8988T (cell line): ENCODE measurements around the gene PADI3.
"Not testable (repeated sequence)": the region's sequence is repeated elsewhere in the genome, so short reads cannot be mapped to it uniquely, and the experiment has no call there.

Experiments
- DNase-seq: peaks from one replicate; pipeline ENCODE4 v3.0.0; 2011

The PADI3 gene

GRCh38 chr1:17217607-17218006 lies 31.3 kb upstream of the PADI3 start:
- no peak for DNase-seq

DNA sequence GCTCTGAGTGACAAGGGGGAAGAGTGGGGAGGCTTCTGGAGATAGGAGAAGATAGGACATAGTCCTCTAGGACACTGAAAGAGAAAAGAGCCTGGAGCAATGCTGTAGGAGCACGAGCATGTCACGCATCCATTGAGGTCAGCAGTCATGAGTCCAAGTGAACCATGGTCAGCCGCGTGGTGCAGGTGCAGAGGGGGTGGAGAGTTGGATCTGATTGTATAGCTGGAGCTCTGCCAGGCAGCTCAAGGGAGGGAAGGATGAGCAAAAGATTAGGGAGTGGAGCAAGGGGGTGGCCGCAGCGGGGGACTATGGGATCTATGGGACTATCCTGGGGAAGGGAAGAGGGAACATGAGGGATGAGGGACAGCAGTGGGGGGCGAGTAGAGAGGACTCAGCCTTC lies 30.0 kb upstream of the PADI3 start:
- DNase-seq = no peak

GRCh38 chr1:17220287-17220686 lies 28.6 kb upstream of the PADI3 start:
- DNase-seq = no peak

GRCh38 chr1:17222557-17222956 lies 26.3 kb upstream of the PADI3 start:
- no peak for DNase-seq

DNA sequence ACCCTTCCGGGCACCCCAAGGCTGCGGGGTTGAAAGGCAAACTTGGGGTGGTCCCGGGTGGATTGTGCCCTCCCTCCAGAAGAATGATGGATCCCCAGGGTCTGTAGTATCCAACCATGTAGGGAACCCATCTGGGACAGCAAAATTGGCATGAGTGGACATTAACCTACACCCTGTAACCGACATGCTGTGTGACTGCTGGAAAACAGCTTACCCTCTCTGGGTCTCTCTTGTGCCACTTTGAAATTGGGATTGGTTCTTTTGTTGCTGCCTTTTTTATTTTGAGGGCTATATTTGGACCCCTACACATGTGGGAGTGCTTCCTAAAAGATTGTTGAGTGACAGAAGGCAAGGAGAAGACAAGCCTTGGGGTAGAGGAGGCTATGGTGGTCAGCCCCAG lies 24.5 kb upstream of the PADI3 start:
- DNase-seq = no peak

DNA sequence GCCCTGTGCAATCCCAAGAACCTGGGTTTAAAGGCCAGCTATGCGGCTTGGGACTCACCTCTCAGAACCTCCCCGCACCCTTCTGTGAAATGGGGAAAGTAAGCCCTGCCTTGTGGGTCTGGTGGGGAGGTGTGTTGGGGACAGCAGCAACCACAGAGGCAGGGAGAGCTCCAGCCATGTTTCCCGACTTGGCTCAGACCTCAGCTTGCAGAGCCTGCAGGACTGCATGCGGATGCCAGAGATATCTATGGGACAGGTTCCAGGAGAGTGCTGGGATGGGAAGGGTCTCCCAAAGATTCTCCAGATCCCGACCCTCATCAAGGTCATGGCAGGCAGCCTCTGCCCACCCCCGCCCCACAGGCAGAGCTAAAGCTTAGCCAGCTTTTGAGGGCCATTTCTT lies 23.8 kb upstream of the PADI3 start:
- DNase-seq = no peak

DNA sequence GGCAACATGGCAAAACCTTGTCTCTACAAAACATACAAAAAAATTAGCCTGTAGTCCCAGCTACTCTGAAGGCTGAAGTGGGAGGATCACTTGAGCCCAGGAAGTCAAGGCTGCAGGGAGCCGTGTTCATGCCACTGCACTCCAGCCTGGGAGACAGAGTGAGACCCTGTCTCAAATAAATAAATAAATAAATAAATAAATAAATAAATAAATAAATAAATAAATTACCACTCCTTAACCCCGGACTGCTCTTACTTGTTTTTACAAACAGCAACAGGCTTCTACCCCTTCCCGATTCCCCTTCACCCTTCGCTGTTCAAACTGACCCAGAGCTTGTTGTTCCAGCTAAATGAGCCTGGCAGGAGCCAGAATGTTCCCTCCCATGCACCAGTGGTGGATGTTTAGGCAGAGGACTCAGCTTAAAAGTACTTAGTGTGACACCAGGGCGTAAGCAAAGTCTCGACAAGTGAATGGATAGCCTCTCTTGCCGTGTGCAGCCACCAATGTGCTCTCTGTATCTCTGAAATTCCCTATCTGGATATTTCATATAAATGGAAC lies 21.5 kb upstream of the PADI3 start:
- DNase-seq = no peak

- no peak for DNase-seq
Observed at GRCh38 chr1:17228619-17229018, 20.3 kb upstream of the PADI3 start.

DNA sequence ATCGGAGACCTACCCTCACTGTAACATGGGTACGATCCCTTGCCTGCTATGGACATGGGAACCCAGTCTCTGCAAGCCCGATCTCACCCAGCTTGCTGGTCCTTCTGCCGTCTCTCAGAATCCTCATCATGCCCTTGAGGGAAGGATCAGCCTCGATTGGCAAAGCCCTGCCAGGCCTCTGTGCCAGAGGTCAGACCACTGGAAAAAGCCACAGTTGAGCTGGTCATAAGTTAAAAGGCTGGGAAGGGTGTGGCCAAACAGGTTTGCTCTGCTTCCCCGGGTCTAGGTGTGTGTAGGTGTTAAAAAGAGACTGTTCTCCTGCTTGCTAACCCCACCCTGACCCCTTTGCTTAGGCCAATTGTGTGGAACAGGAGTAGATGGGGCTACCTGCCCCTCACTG lies 19.5 kb upstream of the PADI3 start:
- DNase-seq = no peak

- no peak for DNase-seq
Observed at GRCh38 chr1:17230106-17230505, 18.8 kb upstream of the PADI3 start.

GRCh38 chr1:17230671-17231310 lies 18.1 kb upstream of the PADI3 start:
- no peak for DNase-seq

- DNase-seq = no peak
Observed at GRCh38 chr1:17232759-17233661, 15.9 kb upstream of the PADI3 start.

DNA sequence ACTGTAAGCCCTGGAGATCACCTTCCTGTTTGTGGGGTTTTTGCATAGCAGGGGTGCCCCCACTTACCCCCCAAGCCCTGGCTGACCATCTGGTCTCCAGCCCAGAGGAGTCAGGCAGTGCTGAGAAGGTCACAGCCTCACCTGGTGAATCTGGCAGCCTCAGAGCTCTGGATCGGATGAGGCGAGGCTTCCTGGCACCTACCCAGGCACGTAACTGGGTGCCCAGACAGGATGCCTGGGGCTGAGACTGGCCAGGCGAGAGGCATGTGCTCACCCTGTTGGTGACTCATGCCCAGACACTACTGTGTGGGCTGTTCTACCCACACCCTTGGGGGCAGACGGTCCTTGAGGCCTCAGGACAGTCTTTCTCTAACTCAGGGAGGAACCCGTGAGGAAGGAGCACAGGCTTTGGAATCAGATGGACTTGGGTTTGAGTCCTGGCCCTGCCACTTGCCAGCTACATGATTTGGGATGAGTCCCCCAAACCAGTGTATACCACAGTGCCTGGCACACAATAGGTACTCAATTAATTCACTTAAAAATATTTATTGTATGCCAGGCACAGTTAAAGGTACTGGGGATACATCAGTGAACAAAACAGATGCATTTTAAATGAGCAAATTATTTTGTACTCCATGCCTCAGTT lies 15.1 kb upstream of the PADI3 start:
- DNase-seq = peak; percentile 73

DNA sequence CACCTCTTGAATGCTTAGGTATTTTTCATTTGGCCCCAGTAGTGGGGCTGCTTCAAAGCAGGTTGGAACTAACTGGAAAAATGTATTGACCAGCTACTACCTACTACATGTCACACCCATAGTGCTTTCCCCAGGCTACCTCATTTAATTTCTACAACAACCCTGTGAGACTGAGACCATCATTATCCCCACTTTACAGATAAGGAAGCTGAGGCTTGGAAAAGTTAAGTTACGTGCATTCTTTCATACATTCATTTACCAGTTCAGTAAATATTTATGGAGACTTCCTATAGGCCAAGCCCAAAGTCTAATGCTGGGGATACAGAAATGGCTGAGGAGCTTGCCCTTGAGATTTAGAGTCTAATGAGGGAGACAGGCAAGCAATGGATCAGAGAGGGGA lies 14.5 kb upstream of the PADI3 start:
- DNase-seq = no peak

- DNase-seq = no peak
Observed at GRCh38 chr1:17235135-17235885, 13.6 kb upstream of the PADI3 start.

DNA sequence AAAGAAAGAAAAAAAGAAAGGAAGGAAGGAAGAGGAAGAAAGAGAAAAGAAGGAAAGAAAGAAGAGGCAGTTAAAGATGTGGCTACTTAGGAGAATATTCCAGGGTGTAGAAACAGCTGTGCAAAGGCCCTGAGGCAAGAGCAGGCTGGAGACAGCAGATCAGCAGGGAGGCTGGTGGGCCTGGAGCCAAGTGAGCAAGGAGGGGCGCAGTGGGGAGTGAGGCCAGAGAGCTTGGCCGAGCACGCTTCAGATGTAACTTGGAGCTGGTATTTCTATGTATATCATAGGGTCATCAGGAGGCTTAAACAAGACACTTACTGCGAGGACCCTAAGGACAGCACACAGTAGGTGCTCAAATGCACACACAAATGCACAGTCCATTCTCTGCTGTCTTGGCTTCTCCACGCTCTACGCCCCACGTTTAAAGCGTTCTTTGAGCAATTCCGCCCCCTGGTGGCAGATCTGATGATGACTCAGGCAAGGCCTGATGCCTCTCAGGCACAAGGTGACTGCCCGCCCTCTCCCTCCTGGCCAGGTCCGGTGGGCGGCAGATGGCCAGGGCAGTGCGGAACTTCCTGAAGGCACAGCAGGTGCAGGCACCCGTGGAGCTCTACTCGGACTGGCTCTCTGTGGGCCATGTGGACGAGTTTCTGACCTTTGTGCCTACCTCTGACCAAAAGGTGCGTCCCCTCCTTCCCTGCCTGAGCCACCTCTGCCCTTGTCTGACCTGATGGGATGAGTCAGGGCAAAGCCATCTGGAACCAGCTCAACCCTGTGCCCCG lies 11.9 kb upstream of the PADI3 start:
- peak; percentile 71 for DNase-seq

DNA sequence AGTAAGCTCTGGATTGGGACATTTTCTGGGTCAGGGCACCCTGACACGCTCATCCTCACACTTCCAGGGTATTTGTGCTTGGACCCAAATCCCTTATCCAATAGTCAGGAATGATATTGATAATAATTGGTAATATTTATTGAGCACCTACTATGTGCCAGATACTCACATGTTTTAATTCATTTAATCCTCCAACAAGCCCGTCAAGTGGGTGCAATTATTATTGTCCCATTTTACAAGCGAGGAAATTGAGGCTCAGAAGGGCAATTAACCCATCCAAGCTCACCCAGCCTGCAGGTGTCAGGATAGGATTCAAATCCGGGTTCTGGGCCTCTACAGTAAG lies 11.4 kb upstream of the PADI3 start:
- no peak for DNase-seq

GRCh38 chr1:17239420-17239819 lies 9.5 kb upstream of the PADI3 start:
- DNase-seq = peak; percentile 79

GRCh38 chr1:17241011-17241779 lies 7.7 kb upstream of the PADI3 start:
- not testable (repeated sequence) for DNase-seq

DNA sequence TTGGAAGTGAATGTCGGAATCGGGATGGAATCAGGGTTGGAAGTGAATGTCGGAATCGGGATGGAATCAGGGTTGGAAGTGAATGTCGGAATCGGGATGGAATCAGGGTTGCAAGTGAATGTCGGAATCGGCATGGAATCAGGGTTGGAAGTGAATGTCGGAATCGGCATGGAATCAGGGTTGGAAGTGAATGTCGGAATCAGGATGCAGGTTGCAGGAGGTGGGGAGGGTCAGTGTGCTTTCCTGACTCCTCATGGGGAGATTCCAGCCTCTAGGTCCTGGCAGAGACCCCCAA lies 7.2 kb upstream of the PADI3 start:
- not testable (repeated sequence) for DNase-seq

- DNase-seq = no peak
Observed at GRCh38 chr1:17243274-17243673, 5.6 kb upstream of the PADI3 start.
